ENCODE results near the gene DDX3X.
A peak's percentile ranks its signal among the peaks of the same experiment; 100 is the strongest.
"Not testable (repeated sequence)": the region's sequence is repeated elsewhere in the genome, so short reads cannot be mapped to it uniquely, and the experiment has no call there.

DDX3X gene

GRCh38 chrX:41373989-41374606 lies 40.1 kb downstream of the DDX3X start:
- Histone ChIP-seq H3K36me3 (ENCODE audit: control insufficient read depth, insufficient read depth, low read length) (no peaks in the 10 kb centered on the region), H3K9ac (ENCODE audit: low read depth, low read length) (no peak overlapping the region), H3K27me3 (ENCODE audit: control insufficient read depth, insufficient read depth, low read length) (no peaks in the 10 kb centered on the region), H3K9me3 (ENCODE audit: control insufficient read depth, insufficient read depth, low read length) (0 out of 2 replicates have a peak, but pooled peaks cover 3% of the 10 kb centered on the region), H3K4me1 (ENCODE audit: control insufficient read depth, insufficient read depth, low read length) (no peaks in the 10 kb centered on the region), H3K4me3 (ENCODE audit: low read depth, low read length) (no peak overlapping the region), H3K27ac (ENCODE audit: low read depth, low read length) (no peak overlapping the region)

GRCh38 chrX:41377624-41378023 lies 43.7 kb downstream of the DDX3X start:
- Histone ChIP-seq H3K9ac (ENCODE audit: low read depth, low read length) (no peak overlapping the region), H3K9me3 (ENCODE audit: control insufficient read depth, insufficient read depth, low read length) (no peaks in the 10 kb centered on the region), H3K27ac (ENCODE audit: low read depth, low read length) (no peak overlapping the region), H3K4me1 (ENCODE audit: control insufficient read depth, insufficient read depth, low read length) (0 out of 2 replicates have a peak, but pooled peaks cover 4% of the 10 kb centered on the region), H3K36me3 (ENCODE audit: control insufficient read depth, insufficient read depth, low read length) (no peaks in the 10 kb centered on the region), H3K27me3 (ENCODE audit: control insufficient read depth, insufficient read depth, low read length) (no peaks in the 10 kb centered on the region), H3K4me3 (ENCODE audit: low read depth, low read length) (no peak overlapping the region)

GRCh38 chrX:41381685-41382084 lies 47.7 kb downstream of the DDX3X start:
- no peak overlapping the region for H3K4me3 ChIP-seq (ENCODE audit: low read depth, low read length)
- no peaks in the 10 kb centered on the region; the same call in 1 of the 2 replicates for H3K9me3 ChIP-seq (ENCODE audit: control insufficient read depth, insufficient read depth, low read length)
- H3K27ac ChIP-seq (ENCODE audit: low read depth, low read length): peak overlapping the region; percentile 51
- peaks cover 16% of the 10 kb centered on the region for H3K4me1 ChIP-seq (ENCODE audit: control insufficient read depth, insufficient read depth, low read length)
- no peak overlapping the region for H3K9ac ChIP-seq (ENCODE audit: low read depth, low read length)
- H3K36me3 ChIP-seq (ENCODE audit: control insufficient read depth, insufficient read depth, low read length): no peaks in the 10 kb centered on the region
- H3K27me3 ChIP-seq (ENCODE audit: control insufficient read depth, insufficient read depth, low read length): no peaks in the 10 kb centered on the region

GRCh38 chrX:41382714-41383645 lies 49.0 kb downstream of the DDX3X start:
- H3K27me3 ChIP-seq (ENCODE audit: control insufficient read depth, insufficient read depth, low read length): no peaks in the 10 kb centered on the region
- peak overlapping the region; percentile 5; the same call in 1 of the 2 replicates for H3K9ac ChIP-seq (ENCODE audit: low read depth, low read length)
- peak overlapping the region; percentile 59 for H3K27ac ChIP-seq (ENCODE audit: low read depth, low read length)
- H3K36me3 ChIP-seq (ENCODE audit: control insufficient read depth, insufficient read depth, low read length): no peaks in the 10 kb centered on the region
- H3K4me3 ChIP-seq (ENCODE audit: low read depth, low read length): no peak overlapping the region
- peaks cover 22% of the 10 kb centered on the region for H3K4me1 ChIP-seq (ENCODE audit: control insufficient read depth, insufficient read depth, low read length)
- no peaks in the 10 kb centered on the region; the same call in 1 of the 2 replicates for H3K9me3 ChIP-seq (ENCODE audit: control insufficient read depth, insufficient read depth, low read length)

- Histone ChIP-seq H3K9me3 (ENCODE audit: control insufficient read depth, insufficient read depth, low read length) (no peaks in the 10 kb centered on the region; the same call in 1 of the 2 replicates), H3K9ac (ENCODE audit: low read depth, low read length) (no peak overlapping the region), H3K27me3 (ENCODE audit: control insufficient read depth, insufficient read depth, low read length) (no peaks in the 10 kb centered on the region), H3K36me3 (ENCODE audit: control insufficient read depth, insufficient read depth, low read length) (no peaks in the 10 kb centered on the region), H3K4me3 (ENCODE audit: low read depth, low read length) (no peak overlapping the region), H3K27ac (ENCODE audit: low read depth, low read length) (no peak overlapping the region), H3K4me1 (ENCODE audit: control insufficient read depth, insufficient read depth, low read length) (peaks cover 22% of the 10 kb centered on the region)
These were observed 50.2 kb downstream of the DDX3X start for GRCh38 chrX:41384051-41384705.

GRCh38 chrX:41386222-41386990 lies 52.4 kb downstream of the DDX3X start:
- peaks cover 22% of the 10 kb centered on the region for H3K4me1 ChIP-seq (ENCODE audit: control insufficient read depth, insufficient read depth, low read length)
- H3K9me3 ChIP-seq (ENCODE audit: control insufficient read depth, insufficient read depth, low read length): no peaks in the 10 kb centered on the region; the same call in 1 of the 2 replicates
- peak overlapping the region; percentile 3; the same call in 1 of the 2 replicates for H3K9ac ChIP-seq (ENCODE audit: low read depth, low read length)
- no peaks in the 10 kb centered on the region for H3K27me3 ChIP-seq (ENCODE audit: control insufficient read depth, insufficient read depth, low read length)
- H3K4me3 ChIP-seq (ENCODE audit: low read depth, low read length): peak overlapping the region; percentile 1; the same call in 1 of the 2 replicates
- H3K27ac ChIP-seq (ENCODE audit: low read depth, low read length): peak overlapping the region; percentile 73
- H3K36me3 ChIP-seq (ENCODE audit: control insufficient read depth, insufficient read depth, low read length): no peaks in the 10 kb centered on the region

GRCh38 chrX:41388543-41388942 lies 54.6 kb downstream of the DDX3X start:
- H3K27me3 ChIP-seq (ENCODE audit: control insufficient read depth, insufficient read depth, low read length): no peaks in the 10 kb centered on the region
- no peaks in the 10 kb centered on the region; the same call in 1 of the 2 replicates for H3K9me3 ChIP-seq (ENCODE audit: control insufficient read depth, insufficient read depth, low read length)
- no peak overlapping the region for H3K27ac ChIP-seq (ENCODE audit: low read depth, low read length)
- H3K4me1 ChIP-seq (ENCODE audit: control insufficient read depth, insufficient read depth, low read length): peaks cover 11% of the 10 kb centered on the region
- no peak overlapping the region for H3K9ac ChIP-seq (ENCODE audit: low read depth, low read length)
- H3K4me3 ChIP-seq (ENCODE audit: low read depth, low read length): no peak overlapping the region
- no peaks in the 10 kb centered on the region for H3K36me3 ChIP-seq (ENCODE audit: control insufficient read depth, insufficient read depth, low read length)

GRCh38 chrX:41389311-41389888 lies 55.4 kb downstream of the DDX3X start:
- H3K4me1 ChIP-seq (ENCODE audit: control insufficient read depth, insufficient read depth, low read length): peaks cover 10% of the 10 kb centered on the region
- no peaks in the 10 kb centered on the region for H3K36me3 ChIP-seq (ENCODE audit: control insufficient read depth, insufficient read depth, low read length)
- no peak overlapping the region for H3K9ac ChIP-seq (ENCODE audit: low read depth, low read length)
- H3K9me3 ChIP-seq (ENCODE audit: control insufficient read depth, insufficient read depth, low read length): no peaks in the 10 kb centered on the region; the same call in 1 of the 2 replicates
- no peak overlapping the region for H3K27ac ChIP-seq (ENCODE audit: low read depth, low read length)
- no peaks in the 10 kb centered on the region for H3K27me3 ChIP-seq (ENCODE audit: control insufficient read depth, insufficient read depth, low read length)
- no peak overlapping the region for H3K4me3 ChIP-seq (ENCODE audit: low read depth, low read length)

GRCh38 chrX:41390576-41390975 lies 56.6 kb downstream of the DDX3X start:
- H3K4me1 ChIP-seq (ENCODE audit: control insufficient read depth, insufficient read depth, low read length); H3K27me3 ChIP-seq (ENCODE audit: control insufficient read depth, insufficient read depth, low read length); H3K9ac ChIP-seq (ENCODE audit: low read depth, low read length); H3K27ac ChIP-seq (ENCODE audit: low read depth, low read length); H3K36me3 ChIP-seq (ENCODE audit: control insufficient read depth, insufficient read depth, low read length); H3K9me3 ChIP-seq (ENCODE audit: control insufficient read depth, insufficient read depth, low read length); H3K4me3 ChIP-seq (ENCODE audit: low read depth, low read length): not testable (repeated sequence)

- H3K4me1 ChIP-seq (ENCODE audit: control insufficient read depth, insufficient read depth, low read length): peaks cover 6% of the 10 kb centered on the region
- no peaks in the 10 kb centered on the region for H3K36me3 ChIP-seq (ENCODE audit: control insufficient read depth, insufficient read depth, low read length)
- no peaks in the 10 kb centered on the region for H3K9me3 ChIP-seq (ENCODE audit: control insufficient read depth, insufficient read depth, low read length)
- no peak overlapping the region for H3K4me3 ChIP-seq (ENCODE audit: low read depth, low read length)
- H3K9ac ChIP-seq (ENCODE audit: low read depth, low read length): no peak overlapping the region
- no peaks in the 10 kb centered on the region for H3K27me3 ChIP-seq (ENCODE audit: control insufficient read depth, insufficient read depth, low read length)
- no peak overlapping the region for H3K27ac ChIP-seq (ENCODE audit: low read depth, low read length)
These were observed 57.6 kb downstream of the DDX3X start for GRCh38 chrX:41391606-41392005.

Measured in HUES48 (cell line).